ENCODE results near the gene STPG1. TPM values are rescaled to one million over a fixed set of nuclear protein-coding genes. Genes with fewer than 3 reads are reported as not detected.

The STPG1 gene
- polyA plus RNA-seq, 1 donor from 2014 or later = 0.89 TPM

DNA sequence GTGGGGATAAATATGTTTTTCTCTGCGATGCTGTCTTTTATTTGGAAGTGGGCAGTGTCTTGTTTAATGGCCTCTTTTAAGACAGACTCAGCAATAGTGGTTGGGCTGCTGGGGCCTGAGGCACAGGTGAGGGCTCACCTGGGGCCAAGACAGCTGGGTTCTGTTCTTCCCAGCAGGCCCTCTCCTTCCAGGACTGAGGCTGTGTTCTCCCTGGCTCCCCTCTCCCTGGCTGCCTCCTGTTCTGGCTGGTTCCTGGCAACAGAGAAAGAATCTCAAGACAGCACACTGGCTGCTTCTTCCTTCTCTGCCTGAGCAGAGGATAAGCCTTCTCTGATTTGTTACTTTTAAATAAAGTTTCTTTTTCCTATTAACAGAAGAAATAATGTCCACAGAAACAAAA is 101.8 kb downstream of the STPG1 start:
- TF ChIP-seq SMC3 (conservative IDR thresholded peaks at IDR 0.05; ENCODE audit: poor library complexity) = no peak
- no peak for TF ChIP-seq EZH2 (IDR thresholded peaks at IDR 0.05; ENCODE audit: borderline replicate concordance, insufficient read depth, low read length, poor library complexity, severe bottlenecking)
- no peak for TF ChIP-seq MXI1 (conservative IDR thresholded peaks at IDR 0.05; ENCODE audit: poor library complexity, severe bottlenecking)
- no peak for TF ChIP-seq RAD21 (conservative IDR thresholded peaks at IDR 0.05)
- TF ChIP-seq EP300 (conservative IDR thresholded peaks at IDR 0.05; ENCODE audit: poor library complexity, severe bottlenecking) = no peak
- TF ChIP-seq, protein P1, sequence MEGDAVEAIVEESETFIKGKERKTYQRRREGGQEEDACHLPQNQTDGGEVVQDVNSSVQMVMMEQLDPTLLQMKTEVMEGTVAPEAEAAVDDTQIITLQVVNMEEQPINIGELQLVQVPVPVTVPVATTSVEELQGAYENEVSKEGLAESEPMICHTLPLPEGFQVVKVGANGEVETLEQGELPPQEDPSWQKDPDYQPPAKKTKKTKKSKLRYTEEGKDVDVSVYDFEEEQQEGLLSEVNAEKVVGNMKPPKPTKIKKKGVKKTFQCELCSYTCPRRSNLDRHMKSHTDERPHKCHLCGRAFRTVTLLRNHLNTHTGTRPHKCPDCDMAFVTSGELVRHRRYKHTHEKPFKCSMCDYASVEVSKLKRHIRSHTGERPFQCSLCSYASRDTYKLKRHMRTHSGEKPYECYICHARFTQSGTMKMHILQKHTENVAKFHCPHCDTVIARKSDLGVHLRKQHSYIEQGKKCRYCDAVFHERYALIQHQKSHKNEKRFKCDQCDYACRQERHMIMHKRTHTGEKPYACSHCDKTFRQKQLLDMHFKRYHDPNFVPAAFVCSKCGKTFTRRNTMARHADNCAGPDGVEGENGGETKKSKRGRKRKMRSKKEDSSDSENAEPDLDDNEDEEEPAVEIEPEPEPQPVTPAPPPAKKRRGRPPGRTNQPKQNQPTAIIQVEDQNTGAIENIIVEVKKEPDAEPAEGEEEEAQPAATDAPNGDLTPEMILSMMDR (IDR thresholded peaks at IDR 0.05; ENCODE audit: poor library complexity, severe bottlenecking) = no peak
- TF ChIP-seq TAF1 (IDR thresholded peaks at IDR 0.05; ENCODE audit: low read depth) = no peak
- Histone ChIP-seq H3K9ac (ENCODE audit: low read length) (no peak overlapping the region), H3K36me3 (ENCODE audit: insufficient read depth, low read length) (no peaks in the 10 kb centered on the region), H3F3A (ENCODE audit: insufficient read depth, low read length, poor library complexity, severe bottlenecking) (no peaks in the 10 kb centered on the region), H2AFZ (ENCODE audit: low read depth, low read length) (no peak overlapping the region), H3K4me2 (ENCODE audit: low read length) (no peak overlapping the region), H3K9me3 (ENCODE audit: low read length) (no peaks in the 10 kb centered on the region), H3K27ac (ENCODE audit: low read length) (no peak overlapping the region), H3K4me3 (ENCODE audit: low read length) (no peak overlapping the region), H3K9me2 (ENCODE audit: insufficient read depth, low read length) (no peaks in the 10 kb centered on the region), H3K27me3 (ENCODE audit: insufficient read depth, low read depth, low read length) (no peaks in the 10 kb centered on the region), H3K79me2 (replicated peaks; ENCODE audit: insufficient read depth, low read length) (no peaks in the 10 kb centered on the region), H4K20me1 (ENCODE audit: insufficient read depth) (no peaks in the 10 kb centered on the region)

DNA sequence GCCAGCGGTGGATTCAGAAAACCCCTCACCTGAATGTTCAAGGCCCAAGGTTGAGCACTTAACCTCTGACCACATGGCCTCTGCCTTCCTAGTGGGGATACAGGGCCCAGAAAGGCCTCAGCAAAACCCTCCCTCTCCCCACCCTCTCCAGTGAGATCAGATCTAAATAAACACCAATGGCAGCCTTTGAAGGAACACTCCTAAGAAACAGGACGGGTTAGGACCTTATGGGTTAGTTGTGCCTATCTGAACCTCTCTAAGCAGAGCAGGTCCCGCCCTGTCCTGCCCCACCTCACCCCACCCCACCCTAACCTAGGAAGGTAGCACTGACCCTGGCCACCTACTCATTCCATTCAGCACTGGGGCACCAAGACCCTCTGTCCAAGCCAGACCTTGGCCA is 102.3 kb downstream of the STPG1 start:
- Histone ChIP-seq H3K4me2 (ENCODE audit: low read length) (no peak overlapping the region), H3K9me3 (ENCODE audit: low read length) (no peaks in the 10 kb centered on the region), H3K9ac (ENCODE audit: low read length) (no peak overlapping the region), H3K27ac (ENCODE audit: low read length) (no peak overlapping the region), H4K20me1 (ENCODE audit: insufficient read depth) (no peaks in the 10 kb centered on the region), H3K36me3 (ENCODE audit: insufficient read depth, low read length) (no peaks in the 10 kb centered on the region), H3K79me2 (replicated peaks; ENCODE audit: insufficient read depth, low read length) (no peaks in the 10 kb centered on the region), H3K27me3 (ENCODE audit: insufficient read depth, low read depth, low read length) (no peaks in the 10 kb centered on the region), H3K9me2 (ENCODE audit: insufficient read depth, low read length) (no peaks in the 10 kb centered on the region), H3K4me3 (ENCODE audit: low read length) (no peak overlapping the region), H2AFZ (ENCODE audit: low read depth, low read length) (no peak overlapping the region), H3F3A (ENCODE audit: insufficient read depth, low read length, poor library complexity, severe bottlenecking) (no peaks in the 10 kb centered on the region)
- TF ChIP-seq, protein P2, sequence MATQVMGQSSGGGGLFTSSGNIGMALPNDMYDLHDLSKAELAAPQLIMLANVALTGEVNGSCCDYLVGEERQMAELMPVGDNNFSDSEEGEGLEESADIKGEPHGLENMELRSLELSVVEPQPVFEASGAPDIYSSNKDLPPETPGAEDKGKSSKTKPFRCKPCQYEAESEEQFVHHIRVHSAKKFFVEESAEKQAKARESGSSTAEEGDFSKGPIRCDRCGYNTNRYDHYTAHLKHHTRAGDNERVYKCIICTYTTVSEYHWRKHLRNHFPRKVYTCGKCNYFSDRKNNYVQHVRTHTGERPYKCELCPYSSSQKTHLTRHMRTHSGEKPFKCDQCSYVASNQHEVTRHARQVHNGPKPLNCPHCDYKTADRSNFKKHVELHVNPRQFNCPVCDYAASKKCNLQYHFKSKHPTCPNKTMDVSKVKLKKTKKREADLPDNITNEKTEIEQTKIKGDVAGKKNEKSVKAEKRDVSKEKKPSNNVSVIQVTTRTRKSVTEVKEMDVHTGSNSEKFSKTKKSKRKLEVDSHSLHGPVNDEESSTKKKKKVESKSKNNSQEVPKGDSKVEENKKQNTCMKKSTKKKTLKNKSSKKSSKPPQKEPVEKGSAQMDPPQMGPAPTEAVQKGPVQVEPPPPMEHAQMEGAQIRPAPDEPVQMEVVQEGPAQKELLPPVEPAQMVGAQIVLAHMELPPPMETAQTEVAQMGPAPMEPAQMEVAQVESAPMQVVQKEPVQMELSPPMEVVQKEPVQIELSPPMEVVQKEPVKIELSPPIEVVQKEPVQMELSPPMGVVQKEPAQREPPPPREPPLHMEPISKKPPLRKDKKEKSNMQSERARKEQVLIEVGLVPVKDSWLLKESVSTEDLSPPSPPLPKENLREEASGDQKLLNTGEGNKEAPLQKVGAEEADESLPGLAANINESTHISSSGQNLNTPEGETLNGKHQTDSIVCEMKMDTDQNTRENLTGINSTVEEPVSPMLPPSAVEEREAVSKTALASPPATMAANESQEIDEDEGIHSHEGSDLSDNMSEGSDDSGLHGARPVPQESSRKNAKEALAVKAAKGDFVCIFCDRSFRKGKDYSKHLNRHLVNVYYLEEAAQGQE (IDR thresholded peaks at IDR 0.05; ENCODE audit: borderline replicate concordance) = no peak
- no peak for TF ChIP-seq EZH2 (IDR thresholded peaks at IDR 0.05; ENCODE audit: borderline replicate concordance, insufficient read depth, low read length, poor library complexity, severe bottlenecking)
- TF ChIP-seq MXI1 (conservative IDR thresholded peaks at IDR 0.05; ENCODE audit: poor library complexity, severe bottlenecking) = no peak
- no peak for TF ChIP-seq SMC3 (conservative IDR thresholded peaks at IDR 0.05; ENCODE audit: poor library complexity)
- no peak for TF ChIP-seq POLR2AphosphoS5 (IDR thresholded peaks at IDR 0.05)
- no peak for TF ChIP-seq RAD21 (conservative IDR thresholded peaks at IDR 0.05)
- TF ChIP-seq, protein P1 (IDR thresholded peaks at IDR 0.05; ENCODE audit: poor library complexity, severe bottlenecking) = no peak
- no peak for TF ChIP-seq TAF1 (IDR thresholded peaks at IDR 0.05; ENCODE audit: low read depth)
- TF ChIP-seq EP300 (conservative IDR thresholded peaks at IDR 0.05; ENCODE audit: poor library complexity, severe bottlenecking) = no peak

Data from neural cell (in vitro differentiated cells).